ENCODE results near the gene HRH2.

GRCh38 chr5:175710326-175710725 lies 52.5 kb downstream of the HRH2 start:
- TF ChIP-seq CTCF (IDR thresholded peaks at IDR 0.05) (no peak), EP300 (IDR thresholded peaks at IDR 0.05) (no peak), POLR2AphosphoS5 (IDR thresholded peaks at IDR 0.05) (no peak), POLR2A (IDR thresholded peaks at IDR 0.05) (no peak)
